GM21786 (cell line): ENCODE data around the gene MMP26.

Source experiments
- ATAC-seq: cut with Tn5 transposase; IDR thresholded peaks from one replicate; pipeline ENCODE4 v1.9.1; 2021; ENCODE audit not compliant: unreplicated experiment

MMP26 gene

GRCh38 chr11:4704054-4704789, at the start of gene MMP26:
TSS of gene MMP26 (plus strand) at chr11:4704784.
- ATAC-seq: peak; percentile 44

GRCh38 chr11:4658629-4659445, 45.7 kb upstream of the MMP26 start:
- ATAC-seq: no peak

GRCh38 chr11:4662876-4663275, 41.7 kb upstream of the MMP26 start:
- ATAC-seq: no peak

GRCh38 chr11:4664183-4664582, 40.4 kb upstream of the MMP26 start:
- no peak for ATAC-seq

GRCh38 chr11:4664786-4665185, 39.8 kb upstream of the MMP26 start:
- ATAC-seq: no peak

- no peak for ATAC-seq
Observed at GRCh38 chr11:4665424-4665823, 39.2 kb upstream of the MMP26 start.

GRCh38 chr11:4671741-4672140, 32.8 kb upstream of the MMP26 start:
- ATAC-seq: no peak

GRCh38 chr11:4672470-4672869, 32.1 kb upstream of the MMP26 start:
- ATAC-seq: no peak

GRCh38 chr11:4673781-4674180, 30.8 kb upstream of the MMP26 start:
- ATAC-seq: no peak

- ATAC-seq: no peak
Observed at GRCh38 chr11:4677948-4678347, 26.6 kb upstream of the MMP26 start.

- ATAC-seq: no peak
Observed at GRCh38 chr11:4680341-4680740, 24.2 kb upstream of the MMP26 start.

GRCh38 chr11:4682623-4683419, 21.8 kb upstream of the MMP26 start:
- no peak for ATAC-seq

GRCh38 chr11:4684631-4685285, 19.8 kb upstream of the MMP26 start:
- ATAC-seq: no peak

GRCh38 chr11:4695442-4695841, 9.1 kb upstream of the MMP26 start:
- no peak for ATAC-seq

GRCh38 chr11:4697585-4697984, 7.0 kb upstream of the MMP26 start, which contains the start of gene OR51E2:
TSS of gene OR51E2 (minus strand) at chr11:4697853. CDS start at chr11:4682711, 15,142 bp downstream.
- no peak for ATAC-seq

GRCh38 chr11:4699697-4700435, 4.7 kb upstream of the MMP26 start:
- ATAC-seq: peak; percentile 89

GRCh38 chr11:4700436-4700820, 4.2 kb upstream of the MMP26 start:
- ATAC-seq: no peak

- no peak for ATAC-seq
Observed at GRCh38 chr11:4704790-4705334, 278 bp downstream of the MMP26 start.

GRCh38 chr11:4713241-4713640, 8.7 kb downstream of the MMP26 start:
- no peak for ATAC-seq

- no peak for ATAC-seq
Observed at GRCh38 chr11:4714300-4714699, 9.7 kb downstream of the MMP26 start.
